Neural progenitor cell (in vitro differentiated cells): ENCODE data around the gene TANC1. TPM values are rescaled to one million over a fixed set of nuclear protein-coding genes. Genes with fewer than 3 reads are reported as not detected.

ENCODE experiments used
- DNase-seq: peaks from one replicate; pipeline ENCODE4 v3.0.0-alpha.2; 2016; ENCODE audit warnings: low spot score
- H2AFZ ChIP-seq: fragments of 200-600 bp; sonication (generic); replicated peaks from 2 replicates; pipeline ENCODE4 v1.6.1; 2016; ENCODE audit warnings: antibody characterized with exemption
- H3F3A ChIP-seq: fragments of 200-600 bp; sonication (generic); 2 replicates; pipeline ENCODE4 v1.6.1; 2016; ENCODE audit warnings: antibody characterized with exemption, low read depth
- H3K27ac ChIP-seq: fragments of 200-600 bp; sonication (generic); 2 replicates; pipeline ENCODE4 v1.5.1; 2016; ENCODE audit warnings: mild to moderate bottlenecking
- H3K27me3 ChIP-seq: fragments of 200-600 bp; sonication (generic); 2 replicates; pipeline ENCODE4 v1.6.1; 2016; ENCODE audit warnings: mild to moderate bottlenecking, moderate library complexity
- H3K36me3 ChIP-seq: fragments of 200-600 bp; sonication (generic); 2 replicates; pipeline ENCODE4 v1.5.1; 2016
- H3K4me1 ChIP-seq: fragments of 200-600 bp; sonication (generic); 2 replicates; pipeline ENCODE4 v1.6.1; 2016; ENCODE audit warnings: mixed run types
- H3K4me2 ChIP-seq: fragments of 200-600 bp; sonication (generic); 2 replicates; pipeline ENCODE4 v1.6.1; 2016
- H3K4me3 ChIP-seq: fragments of 200-600 bp; sonication (generic); 2 replicates; pipeline ENCODE4 v1.5.1; 2016
- H3K79me2 ChIP-seq: fragments of 200-600 bp; sonication (generic); 2 replicates; pipeline ENCODE4 v1.6.1; 2016; ENCODE audit warnings: low read depth
- H3K9ac ChIP-seq: fragments of 200-600 bp; sonication (generic); 2 replicates; pipeline ENCODE4 v1.6.1; 2016
- H3K9me3 ChIP-seq: fragments of 200-600 bp; sonication (generic); 2 replicates; pipeline ENCODE4 v1.5.1; 2016; ENCODE audit warnings: low read depth
- H4K20me1 ChIP-seq: fragments of 200-600 bp; sonication (generic); 2 replicates; pipeline ENCODE4 v1.6.1; 2016; ENCODE audit warnings: low read depth
- H3K27ac Mint-ChIP-seq: 3 replicates; pipeline ENCODE4 v1.8.0; 2021; ENCODE audit warnings: mixed read lengths
- H3K27me3 Mint-ChIP-seq: 2 replicates; pipeline ENCODE4 v1.8.0; 2022; ENCODE audit warnings: low read depth, mild to moderate bottlenecking, inconsistent platforms, moderate library complexity, mixed read lengths; ENCODE audit not compliant: insufficient read depth
- H3K36me3 Mint-ChIP-seq: 3 replicates; pipeline ENCODE4 v1.8.0; 2021; ENCODE audit warnings: mixed read lengths
- H3K4me1 Mint-ChIP-seq: 3 replicates; pipeline ENCODE4 v1.8.0; 2021; ENCODE audit warnings: mixed read lengths
- H3K4me3 Mint-ChIP-seq: 3 replicates; pipeline ENCODE4 v1.8.0; 2021; ENCODE audit warnings: mild to moderate bottlenecking, moderate library complexity, mixed read lengths
- H3K9me3 Mint-ChIP-seq: 3 replicates; pipeline ENCODE4 v1.8.0; 2020; ENCODE audit warnings: mixed read lengths
- EZH2 ChIP-seq: fragments of 200-600 bp; sonication (generic); IDR thresholded peaks from 2 replicates; pipeline ENCODE4 v1.6.1; 2017; ENCODE audit warnings: antibody characterized with exemption, mild to moderate bottlenecking, moderate library complexity
- EZH2phosphoT487 ChIP-seq: fragments of 200-600 bp; sonication (generic); IDR thresholded peaks from 2 replicates; pipeline ENCODE4 v1.6.1; 2017; ENCODE audit warnings: antibody characterized with exemption
- total RNA-seq: library from RNA; depleted of rRNA; stranded (reverse); fragments of >200 nt; gene quantifications from 2 replicates; pipeline ENCODE4 v1.2.3, GENCODE V29; 2015; ENCODE audit warnings: low replicate concordance
- TF ChIP-seq, protein P1 (sequence below): fragments of 200-600 bp; sonication (generic); IDR thresholded peaks from 2 replicates; pipeline ENCODE4 v1.5.1; 2017; ENCODE audit warnings: antibody characterized with exemption, mild to moderate bottlenecking

TANC1 gene
- total RNA-seq, 1 donor from 2014 or later = 11.9 TPM

DNA sequence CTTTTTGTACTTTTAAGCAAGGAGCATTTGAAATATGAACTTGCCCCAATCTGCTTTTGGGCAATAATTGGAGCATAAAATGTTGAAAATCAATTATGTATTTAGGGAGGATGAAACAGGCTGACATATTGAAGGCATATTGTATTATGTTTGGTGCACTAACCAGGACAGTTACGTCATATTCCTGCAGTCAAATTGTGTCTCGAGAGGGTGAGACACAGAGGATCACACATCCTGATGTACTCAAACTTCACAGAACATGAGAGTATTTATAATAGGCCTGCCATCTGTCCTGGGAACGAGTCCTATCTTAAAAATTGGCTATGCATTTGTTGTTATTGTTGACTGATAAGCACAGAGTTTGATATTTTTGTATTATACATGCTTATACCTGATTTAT is 44.7 kb downstream of the TANC1 start:
- no peaks in the 10 kb centered on the region for H3K27me3 ChIP-seq
- no peaks in the 10 kb centered on the region for H3K79me2 ChIP-seq
- no peaks in the 10 kb centered on the region for H3K36me3 ChIP-seq
- Mint-ChIP-seq H3K4me3 (no peak overlapping the region), H3K36me3 (peaks cover 38% of the 10 kb centered on the region), H3K9me3 (peaks cover 41% of the 10 kb centered on the region), H3K4me1 (peaks cover 7% of the 10 kb centered on the region), H3K27ac (no peak overlapping the region), H3K27me3 (peaks cover 5% of the 10 kb centered on the region)
- H3K4me1 ChIP-seq = peaks cover 9% of the 10 kb centered on the region
- DNase-seq = no peak
- H3K27ac ChIP-seq = no peak overlapping the region
- H3K4me3 ChIP-seq = no peak overlapping the region
- H3K9ac ChIP-seq = no peak overlapping the region
- TF ChIP-seq, protein P1, sequence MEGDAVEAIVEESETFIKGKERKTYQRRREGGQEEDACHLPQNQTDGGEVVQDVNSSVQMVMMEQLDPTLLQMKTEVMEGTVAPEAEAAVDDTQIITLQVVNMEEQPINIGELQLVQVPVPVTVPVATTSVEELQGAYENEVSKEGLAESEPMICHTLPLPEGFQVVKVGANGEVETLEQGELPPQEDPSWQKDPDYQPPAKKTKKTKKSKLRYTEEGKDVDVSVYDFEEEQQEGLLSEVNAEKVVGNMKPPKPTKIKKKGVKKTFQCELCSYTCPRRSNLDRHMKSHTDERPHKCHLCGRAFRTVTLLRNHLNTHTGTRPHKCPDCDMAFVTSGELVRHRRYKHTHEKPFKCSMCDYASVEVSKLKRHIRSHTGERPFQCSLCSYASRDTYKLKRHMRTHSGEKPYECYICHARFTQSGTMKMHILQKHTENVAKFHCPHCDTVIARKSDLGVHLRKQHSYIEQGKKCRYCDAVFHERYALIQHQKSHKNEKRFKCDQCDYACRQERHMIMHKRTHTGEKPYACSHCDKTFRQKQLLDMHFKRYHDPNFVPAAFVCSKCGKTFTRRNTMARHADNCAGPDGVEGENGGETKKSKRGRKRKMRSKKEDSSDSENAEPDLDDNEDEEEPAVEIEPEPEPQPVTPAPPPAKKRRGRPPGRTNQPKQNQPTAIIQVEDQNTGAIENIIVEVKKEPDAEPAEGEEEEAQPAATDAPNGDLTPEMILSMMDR = no peak
- TF ChIP-seq EZH2 (no peak), EZH2phosphoT487 (no peak)
- no peaks in the 10 kb centered on the region for H3F3A ChIP-seq
- H2AFZ ChIP-seq = no peak overlapping the region
- no peak overlapping the region for H3K4me2 ChIP-seq
- no peaks in the 10 kb centered on the region for H4K20me1 ChIP-seq
- peaks cover 11% of the 10 kb centered on the region for H3K9me3 ChIP-seq

DNA sequence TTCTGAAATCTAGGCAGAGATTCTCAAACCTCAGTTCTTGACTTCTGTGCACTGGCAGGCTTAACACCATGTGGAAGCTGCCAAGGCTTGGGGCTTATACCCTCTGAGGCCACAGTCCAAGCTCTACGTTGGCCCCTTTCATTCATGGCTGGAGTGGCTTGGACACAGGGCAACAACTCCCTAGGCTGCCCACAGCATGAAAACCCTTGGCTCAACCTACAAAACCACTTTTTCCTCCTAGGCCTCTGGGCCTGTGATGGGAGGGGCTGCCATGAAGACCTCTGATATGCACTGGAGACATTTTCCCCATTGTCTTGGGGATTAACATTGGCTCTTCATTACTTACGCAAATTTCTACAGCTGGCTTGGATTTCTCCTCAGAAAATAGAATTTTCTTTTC is 46.7 kb downstream of the TANC1 start:
- no peaks in the 10 kb centered on the region for H3F3A ChIP-seq

DNA sequence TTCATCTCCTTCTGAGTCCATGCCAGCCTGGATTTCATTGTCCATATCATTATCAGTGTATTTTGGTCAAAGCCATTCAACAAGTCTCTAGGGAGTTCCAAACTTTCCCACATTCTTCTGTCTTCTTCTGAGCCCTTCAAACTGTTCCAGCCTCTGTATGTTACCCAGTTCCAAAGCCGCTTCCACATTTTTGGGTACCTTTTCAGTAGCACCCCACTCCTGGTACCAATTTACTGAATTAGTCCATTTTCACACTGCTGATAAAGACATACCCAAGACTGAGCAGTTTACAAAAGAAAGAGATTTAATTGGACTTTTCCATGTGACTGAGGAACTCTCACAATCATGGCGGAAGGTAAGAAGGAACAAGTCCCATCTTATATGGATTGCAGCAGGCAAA is 47.4 kb downstream of the TANC1 start:
- TF ChIP-seq EZH2phosphoT487 = no peak
- no peak for TF ChIP-seq EZH2
- TF ChIP-seq, protein P1 = no peak
- no peaks in the 10 kb centered on the region for H3K27me3 ChIP-seq
- DNase-seq = no peak
- H3K79me2 ChIP-seq = no peaks in the 10 kb centered on the region
- no peaks in the 10 kb centered on the region for H4K20me1 ChIP-seq
- Mint-ChIP-seq H3K9me3 (peaks cover 39% of the 10 kb centered on the region), H3K4me3 (no peak overlapping the region), H3K36me3 (peaks cover 36% of the 10 kb centered on the region), H3K27me3 (peaks cover 5% of the 10 kb centered on the region), H3K4me1 (peaks cover under 1% of the 10 kb centered on the region), H3K27ac (no peak overlapping the region)
- H3K4me2 ChIP-seq = no peak overlapping the region
- no peak overlapping the region for H3K27ac ChIP-seq
- H3F3A ChIP-seq = no peaks in the 10 kb centered on the region
- H3K9me3 ChIP-seq = peaks cover 11% of the 10 kb centered on the region
- no peak overlapping the region for H3K4me3 ChIP-seq
- no peaks in the 10 kb centered on the region for H3K36me3 ChIP-seq
- no peaks in the 10 kb centered on the region for H3K4me1 ChIP-seq
- H2AFZ ChIP-seq = no peak overlapping the region
- H3K9ac ChIP-seq = no peak overlapping the region

More for the DNA sequence above, 46.7 kb downstream of the TANC1 start:
- no peak for DNase-seq
- TF ChIP-seq, protein P1 = no peak
- no peak for TF ChIP-seq EZH2phosphoT487
- TF ChIP-seq EZH2 = no peak
- H3K4me2 ChIP-seq = no peak overlapping the region
- Mint-ChIP-seq H3K9me3 (peaks cover 39% of the 10 kb centered on the region), H3K4me1 (peaks cover 5% of the 10 kb centered on the region), H3K36me3 (peaks cover 38% of the 10 kb centered on the region), H3K4me3 (no peak overlapping the region), H3K27ac (no peak overlapping the region), H3K27me3 (peaks cover 5% of the 10 kb centered on the region)
- H3K4me1 ChIP-seq = peaks cover 6% of the 10 kb centered on the region
- H3K9ac ChIP-seq = no peak overlapping the region
- H3K79me2 ChIP-seq = no peaks in the 10 kb centered on the region
- no peak overlapping the region for H3K4me3 ChIP-seq
- no peaks in the 10 kb centered on the region for H3K36me3 ChIP-seq
- no peaks in the 10 kb centered on the region for H4K20me1 ChIP-seq
- H3K27ac ChIP-seq = no peak overlapping the region
- no peak overlapping the region for H2AFZ ChIP-seq
- H3K9me3 ChIP-seq = peaks cover 11% of the 10 kb centered on the region
- no peaks in the 10 kb centered on the region for H3K27me3 ChIP-seq
